ENCODE results near the gene RAF1.

DNA sequence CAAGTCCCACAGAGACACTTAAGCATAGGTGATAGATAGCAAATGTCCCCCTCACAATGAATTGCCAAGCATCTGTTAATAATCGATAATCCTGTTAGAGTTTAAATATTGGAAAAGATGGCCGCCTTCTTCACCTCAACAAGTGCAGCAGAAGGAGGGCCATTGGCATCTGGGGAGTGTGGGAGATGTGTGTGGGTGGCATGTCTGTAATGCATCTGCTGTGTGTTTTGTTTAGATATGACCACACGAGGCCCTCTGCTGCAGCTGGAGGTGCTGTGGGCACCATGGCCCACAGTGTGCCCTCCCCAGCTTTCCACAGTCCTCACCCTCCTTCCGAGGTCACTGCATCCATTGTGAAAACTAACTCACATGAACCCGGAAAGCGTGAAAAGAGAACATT lies 94.1 kb downstream of the RAF1 start:
- TF ChIP-seq ZNF75D (CRISPR knock-in tag; IDR thresholded peaks at IDR 0.05; ENCODE audit: borderline replicate concordance) = no peak
- no peak for TF ChIP-seq PAX8 (CRISPR knock-in tag; IDR thresholded peaks at IDR 0.05; ENCODE audit: borderline replicate concordance)
- no peak for TF ChIP-seq POLR2A (IDR thresholded peaks at IDR 0.05; ENCODE audit: insufficient read depth in 1 of 2, low read depth in 2 of 2, low read length in 2 of 2)
- TF ChIP-seq FOXM1 (CRISPR knock-in tag; IDR thresholded peaks at IDR 0.05) = no peak
- TF ChIP-seq ZKSCAN8 (CRISPR knock-in tag; IDR thresholded peaks at IDR 0.05; ENCODE audit: borderline replicate concordance) = no peak
- TF ChIP-seq NR3C1 (CRISPR knock-in tag; IDR thresholded peaks at IDR 0.05) = no peak
- no peak for TF ChIP-seq EZH2 (conservative IDR thresholded peaks at IDR 0.05; ENCODE audit: low read depth, low read length)
- TF ChIP-seq KLF15 (CRISPR knock-in tag; IDR thresholded peaks at IDR 0.05; ENCODE audit: borderline replicate concordance) = no peak
- no peak for TF ChIP-seq TOPORS (CRISPR knock-in tag; IDR thresholded peaks at IDR 0.05)
